ENCODE measurements around the gene ADGRB3.

ADGRB3 gene

GRCh38 chr6:69044534-69044933, 409.5 kb downstream of the ADGRB3 start:
- ChIA-PET CTCF (no interaction called here), POLR2A (no interaction called here)
- no peak for DNase-seq (ENCODE audit: extremely low spot score)
- no peak for TF ChIP-seq CTCF (IDR thresholded peaks at IDR 0.05; ENCODE audit: control extremely low read depth, extremely low read depth, low read depth, missing control alignments)

GRCh38 chr6:69059413-69059812, 424.3 kb downstream of the ADGRB3 start:
- CTCF ChIA-PET = interaction anchor here (0.9 to 1.0 kb wide), 2 partner anchors 9 to 25 kb away, joined by 3 read pairs; no protein-coding TSS in a partner anchor

GRCh38 chr6:69061066-69061465, 426.0 kb downstream of the ADGRB3 start:
- DNase-seq (ENCODE audit: extremely low spot score) = no peak
- POLR2A ChIA-PET = no interaction called here
- TF ChIP-seq CTCF (IDR thresholded peaks at IDR 0.05; ENCODE audit: control extremely low read depth, extremely low read depth, low read depth, missing control alignments) = no peak
- CTCF ChIA-PET = no interaction called here

More at GRCh38 chr6:69059413-69059812, 424.3 kb downstream of the ADGRB3 start:
- no peak for TF ChIP-seq CTCF (IDR thresholded peaks at IDR 0.05; ENCODE audit: control extremely low read depth, extremely low read depth, low read depth, missing control alignments)
- POLR2A ChIA-PET = no interaction called here
- DNase-seq (ENCODE audit: extremely low spot score) = no peak

GRCh38 chr6:69063401-69063800, 428.3 kb downstream of the ADGRB3 start:
- ChIA-PET POLR2A (no interaction called here), CTCF (no interaction called here)
- no peak for DNase-seq (ENCODE audit: extremely low spot score)
- no peak for TF ChIP-seq CTCF (IDR thresholded peaks at IDR 0.05; ENCODE audit: control extremely low read depth, extremely low read depth, low read depth, missing control alignments)

- TF ChIP-seq CTCF (IDR thresholded peaks at IDR 0.05; ENCODE audit: control extremely low read depth, extremely low read depth, low read depth, missing control alignments) = no peak
- DNase-seq (ENCODE audit: extremely low spot score) = no peak
- CTCF ChIA-PET = no interaction called here
- POLR2A ChIA-PET = no interaction called here
These were observed 429.1 kb downstream of the ADGRB3 start for GRCh38 chr6:69064226-69064625.

- no peak for DNase-seq (ENCODE audit: extremely low spot score)
- TF ChIP-seq CTCF (IDR thresholded peaks at IDR 0.05; ENCODE audit: control extremely low read depth, extremely low read depth, low read depth, missing control alignments) = no peak
- CTCF ChIA-PET = no interaction called here
- POLR2A ChIA-PET = no interaction called here
These were observed 434.8 kb downstream of the ADGRB3 start for GRCh38 chr6:69069881-69070280.

GRCh38 chr6:69072796-69073195, 437.7 kb downstream of the ADGRB3 start:
- DNase-seq (ENCODE audit: extremely low spot score) = no peak
- CTCF ChIA-PET = interaction anchor here (0.9 kb wide), 1 partner anchor 62 kb away, joined by 4 read pairs; no protein-coding TSS in a partner anchor
- no peak for TF ChIP-seq CTCF (IDR thresholded peaks at IDR 0.05; ENCODE audit: control extremely low read depth, extremely low read depth, low read depth, missing control alignments)
- POLR2A ChIA-PET = no interaction called here

Measured in GM10248 (cell line).